Stimulated activated CD4-positive, alpha-beta T cell treated with anti-CD3 and anti-CD28 coated beads, Interleukin-4, amount 100 ng/mL, for 4 hours (primary cell): Measurements from ENCODE around the gene PHF14.
"Not testable (repeated sequence)": the region's sequence is repeated elsewhere in the genome, so short reads cannot be mapped to it uniquely, and the experiment has no call there.

ENCODE experiments used
- DNase-seq, 2 experiments: peaks; one replicate each; pipeline ENCODE4 v3.0.0-alpha.2; 2020

Gene PHF14

GRCh38 chr7:10973061-10973941, at the start of gene PHF14:
TSS of gene PHF14 (plus strand) at chr7:10973872. CDS start at chr7:10974324, 452 bp downstream.
- peak; percentile 94 to 95 for DNase-seq

GRCh38 chr7:10924370-10924769, 49.3 kb upstream of the PHF14 start:
- DNase-seq, result no peak

- DNase-seq, result not testable (repeated sequence)
Observed at GRCh38 chr7:10928203-10928602, 45.5 kb upstream of the PHF14 start.

- no peak for DNase-seq
Observed at GRCh38 chr7:10930551-10930950, 43.1 kb upstream of the PHF14 start.

- DNase-seq, result no peak
Observed at GRCh38 chr7:10931161-10931560, 42.5 kb upstream of the PHF14 start.

GRCh38 chr7:10934292-10934691, 39.4 kb upstream of the PHF14 start:
- DNase-seq, result no peak

GRCh38 chr7:10939237-10939910, 34.3 kb upstream of the PHF14 start:
- DNase-seq, result no peak

GRCh38 chr7:10939911-10940703, 33.6 kb upstream of the PHF14 start:
- DNase-seq, result peak; percentile 85 to 88

- peak in 1 of 2 experiments; percentile 5 for DNase-seq
Observed at GRCh38 chr7:10940704-10941355, 32.8 kb upstream of the PHF14 start.

- DNase-seq, result no peak
Observed at GRCh38 chr7:10950494-10950893, 23.2 kb upstream of the PHF14 start.

- DNase-seq, result not testable (repeated sequence)
Observed at GRCh38 chr7:10950974-10951578, 22.6 kb upstream of the PHF14 start.

GRCh38 chr7:10952588-10952987, 21.1 kb upstream of the PHF14 start:
- no peak for DNase-seq

GRCh38 chr7:10953078-10953750, 20.5 kb upstream of the PHF14 start:
- DNase-seq, result not testable (repeated sequence)

GRCh38 chr7:10956528-10956927, 17.1 kb upstream of the PHF14 start:
- DNase-seq, result no peak

- not testable (repeated sequence) for DNase-seq
Observed at GRCh38 chr7:10960242-10960641, 13.4 kb upstream of the PHF14 start.

GRCh38 chr7:10965016-10965415, 8.7 kb upstream of the PHF14 start:
- not testable (repeated sequence) for DNase-seq

- DNase-seq, result no peak
Observed at GRCh38 chr7:10972174-10972573, 1.5 kb upstream of the PHF14 start.

GRCh38 chr7:10973942-10974911, 555 bp downstream of the PHF14 start:
- peak; percentile 3 to 26 for DNase-seq

GRCh38 chr7:10977113-10977512, 3.4 kb downstream of the PHF14 start:
- no peak for DNase-seq

- no peak for DNase-seq
Observed at GRCh38 chr7:10981317-10981716, 7.6 kb downstream of the PHF14 start.
